SK-N-DZ (cell line): ENCODE results near the gene GEMIN7.

Experiments
- DNase-seq: peaks from one replicate; pipeline ENCODE4 v3.0.0-alpha.2; 2015; ENCODE audit warnings: low spot score

The GEMIN7 gene

GRCh38 chr19:45059258-45059965, 19.6 kb upstream of the GEMIN7 start:
- peak; percentile 54 for DNase-seq

GRCh38 chr19:45061965-45062364, 17.1 kb upstream of the GEMIN7 start:
- DNase-seq = no peak

GRCh38 chr19:45063851-45064801, 14.9 kb upstream of the GEMIN7 start:
- DNase-seq = no peak

- no peak for DNase-seq
These were observed 12.0 kb upstream of the GEMIN7 start for GRCh38 chr19:45066921-45067661.

- DNase-seq = no peak
These were observed 11.0 kb upstream of the GEMIN7 start for GRCh38 chr19:45068041-45068440.

GRCh38 chr19:45069056-45069455, 10.0 kb upstream of the GEMIN7 start:
- DNase-seq = no peak

GRCh38 chr19:45070214-45070613, 8.8 kb upstream of the GEMIN7 start:
- no peak for DNase-seq

- no peak for DNase-seq
These were observed 8.1 kb upstream of the GEMIN7 start for GRCh38 chr19:45070861-45071544.

GRCh38 chr19:45071545-45071938, 7.5 kb upstream of the GEMIN7 start:
- no peak for DNase-seq

GRCh38 chr19:45071969-45072790, 6.9 kb upstream of the GEMIN7 start:
- no peak for DNase-seq

GRCh38 chr19:45074744-45075300, 4.2 kb upstream of the GEMIN7 start:
- DNase-seq = peak; percentile 59

GRCh38 chr19:45075301-45076028, 3.6 kb upstream of the GEMIN7 start:
- DNase-seq = peak; percentile 45

- DNase-seq = peak; percentile 87
These were observed 2.8 kb upstream of the GEMIN7 start, which contains the start of gene ZNF296 for GRCh38 chr19:45076029-45076850. Gene ZNF296, minus strand, starts transcription at chr19:45076478. Its CDS starts 105 bp downstream, at chr19:45076373.

- no peak for DNase-seq
These were observed 2.0 kb upstream of the GEMIN7 start for GRCh38 chr19:45076851-45077730.

GRCh38 chr19:45078390-45079062, 534 bp upstream of the GEMIN7 start:
- no peak for DNase-seq

- DNase-seq = no peak
These were observed 881 bp downstream of the GEMIN7 start for GRCh38 chr19:45079911-45080370.

- DNase-seq = no peak
These were observed 3.1 kb downstream of the GEMIN7 start for GRCh38 chr19:45082170-45082569.
